HG03159 (cell line): ENCODE results near the gene GABRQ.

Experiments used
- ATAC-seq: cut with Tn5 transposase; IDR thresholded peaks from one replicate; pipeline ENCODE4 v1.9.1; 2021; ENCODE audit warnings: mild to moderate bottlenecking, moderate library complexity; ENCODE audit not compliant: unreplicated experiment

The GABRQ gene

DNA sequence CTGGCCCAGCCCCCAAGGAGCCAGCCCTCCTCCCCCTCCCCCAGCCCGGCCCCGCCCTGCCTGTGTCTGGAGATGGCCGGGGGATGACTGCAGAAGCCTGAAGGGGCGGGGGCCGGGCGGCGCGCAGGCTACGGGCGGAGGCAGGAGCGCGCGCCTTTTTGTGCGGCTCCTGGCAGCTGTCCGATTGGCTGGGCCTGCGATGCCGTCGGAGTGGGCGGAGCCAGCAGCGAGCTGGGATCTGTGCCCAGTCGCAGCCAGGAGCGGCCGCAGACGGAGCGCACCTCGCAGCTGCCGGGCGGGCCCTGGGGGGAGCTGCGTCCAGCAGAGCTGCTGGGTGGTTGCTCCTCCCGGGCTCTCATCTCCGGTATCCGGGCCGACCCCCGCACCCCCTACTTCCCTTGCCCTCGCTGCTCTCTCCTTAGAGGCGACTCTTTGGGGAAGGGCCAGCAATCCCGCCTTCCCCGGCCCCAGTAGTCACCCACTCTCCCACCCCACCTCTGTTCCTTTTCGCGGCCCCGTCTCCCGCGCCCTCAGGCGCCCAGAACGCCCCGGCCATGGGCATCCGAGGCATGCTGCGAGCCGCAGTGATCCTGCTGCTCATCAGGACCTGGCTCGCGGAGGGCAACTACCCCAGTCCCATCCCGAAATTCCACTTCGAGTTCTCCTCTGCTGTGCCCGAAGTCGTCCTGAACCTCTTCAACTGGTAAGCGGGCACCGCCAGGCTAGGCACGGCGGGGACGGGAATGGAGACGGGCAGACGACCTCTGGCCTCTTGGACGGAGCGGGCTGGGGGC lies at the start of gene GABRQ:
Gene GABRQ (plus strand): TSS at position 247 of the 794 bp plus-strand sequence. CDS start 308 bp downstream, at position 555.
- no peak for ATAC-seq

DNA sequence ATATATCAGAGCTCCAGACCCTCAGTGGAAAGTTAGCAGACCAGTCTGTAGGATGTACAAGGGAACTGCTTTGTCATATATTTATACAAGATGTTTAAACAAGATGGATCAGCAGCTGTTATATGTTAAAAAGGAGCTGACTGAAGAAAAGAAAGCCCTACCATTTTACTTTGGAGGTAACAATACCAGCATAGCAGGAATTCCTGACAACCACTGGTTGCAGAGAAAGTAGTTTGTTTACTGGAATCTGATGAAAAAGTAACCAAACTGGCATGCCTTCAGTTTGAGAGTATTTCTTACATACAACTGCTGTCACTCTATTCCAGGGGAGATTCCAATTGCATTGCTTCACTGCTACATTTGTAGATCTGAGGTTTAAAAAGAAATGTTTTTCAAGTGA lies 49.5 kb upstream of the GABRQ start:
- no peak for ATAC-seq

DNA sequence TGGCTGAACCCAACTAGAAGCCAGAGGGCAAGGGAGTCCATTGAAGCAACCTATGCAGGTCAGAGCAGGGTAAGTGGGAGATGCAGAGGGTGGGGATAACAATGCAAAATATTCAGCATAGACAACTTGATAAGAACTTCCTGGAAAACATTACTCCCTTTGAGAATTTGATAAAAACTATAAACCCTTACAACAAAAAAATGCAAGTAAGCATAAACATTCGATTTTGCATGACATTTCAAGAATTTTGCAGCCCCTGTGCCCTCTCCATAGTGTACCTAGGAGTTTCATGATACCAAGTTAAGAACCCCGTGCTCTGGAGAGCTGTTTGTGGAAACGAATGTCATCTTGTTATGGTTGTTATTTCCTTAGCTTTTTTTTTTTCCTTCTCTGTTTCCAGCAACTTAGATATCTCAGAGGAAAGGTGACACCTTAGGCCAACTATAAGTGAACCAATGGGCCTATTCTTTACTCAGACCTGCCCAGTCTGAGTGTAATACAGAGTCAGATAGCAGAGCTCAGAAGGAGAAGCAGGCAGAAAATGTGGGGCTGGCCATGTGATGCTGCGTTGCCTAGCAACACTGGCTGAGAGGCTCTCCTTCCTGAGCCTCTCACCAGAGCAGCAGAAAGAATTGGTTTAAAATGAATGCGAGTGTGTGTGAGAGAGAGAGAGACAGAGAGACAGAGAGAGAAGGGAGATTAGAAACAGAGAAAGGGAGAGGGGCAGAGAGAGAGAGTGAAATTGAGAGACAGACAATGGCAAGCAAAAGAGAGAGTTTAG lies 36.7 kb upstream of the GABRQ start:
- ATAC-seq: peak; percentile 60

DNA sequence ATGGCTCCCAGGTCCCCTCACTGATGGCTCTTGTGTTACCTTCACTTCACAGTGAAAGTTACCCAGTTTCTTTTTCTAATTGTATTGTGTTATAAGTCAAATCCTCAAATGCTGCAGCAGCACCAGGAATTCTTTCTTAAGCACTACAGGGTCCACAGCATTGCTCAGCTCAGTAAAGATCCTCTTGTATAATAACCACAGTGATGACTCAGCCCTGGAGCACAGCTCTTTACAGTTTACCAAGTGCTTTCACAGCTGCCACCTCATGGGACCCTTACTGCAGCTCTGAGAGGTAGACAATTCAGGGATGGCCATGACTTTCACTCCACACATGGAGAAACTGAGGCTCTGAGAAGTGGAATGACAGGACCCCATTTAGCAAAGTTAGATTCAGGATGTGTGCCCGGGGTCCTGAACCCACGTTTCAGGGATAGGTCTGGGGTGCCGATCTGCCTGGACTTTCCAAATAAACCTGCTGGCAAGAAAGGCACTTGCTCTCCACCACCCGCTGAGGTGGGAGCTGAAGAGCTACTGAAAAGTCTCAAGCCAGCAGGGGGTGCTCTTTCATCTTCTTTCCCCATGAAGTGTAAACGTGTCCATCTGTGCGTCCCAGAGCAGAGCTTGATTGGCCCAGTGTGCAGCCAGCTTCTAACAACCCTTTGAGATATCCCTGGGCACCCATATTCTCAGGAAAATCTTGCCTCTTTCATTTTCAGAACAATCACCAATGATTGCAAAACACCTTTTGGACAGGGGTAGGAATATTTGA lies 35.7 kb upstream of the GABRQ start:
- no peak for ATAC-seq

DNA sequence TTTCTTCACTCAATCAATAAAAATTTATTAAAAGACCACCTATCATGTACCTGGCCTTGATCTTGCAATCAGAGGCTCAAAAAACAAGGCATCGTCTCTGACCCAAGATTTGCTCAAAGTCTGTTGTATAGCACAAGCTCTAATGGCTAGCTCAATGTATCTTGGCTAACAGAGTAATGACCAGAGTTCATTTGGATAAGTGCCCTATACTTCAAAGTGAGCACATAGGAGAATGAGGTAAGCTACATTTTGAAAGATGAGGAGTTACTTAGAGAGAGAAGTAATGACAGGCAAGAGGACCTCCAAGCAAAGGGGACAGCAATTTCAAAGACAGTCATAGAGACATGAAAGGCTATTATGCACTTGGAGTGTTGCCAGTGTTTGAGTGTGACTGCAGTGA lies 22.9 kb upstream of the GABRQ start:
- no peak for ATAC-seq

DNA sequence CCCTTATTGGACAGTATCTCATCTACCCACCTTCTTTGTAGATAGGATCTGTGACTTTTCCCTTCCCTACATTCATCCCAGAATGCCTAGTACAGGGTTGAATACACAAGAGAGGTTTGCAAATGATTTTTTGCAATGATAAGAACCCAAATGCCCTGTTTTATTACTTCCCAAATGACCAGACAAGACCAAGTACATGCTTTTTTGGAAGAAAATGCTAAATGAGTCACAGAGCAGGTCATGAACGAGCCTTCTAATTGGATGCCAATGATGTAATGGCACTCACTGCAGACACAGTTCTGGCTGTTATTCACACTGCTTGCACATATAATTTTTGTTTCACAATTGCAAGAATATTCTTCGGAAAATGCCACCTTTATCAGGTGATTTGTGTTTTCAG lies 17.8 kb upstream of the GABRQ start:
- no peak for ATAC-seq

DNA sequence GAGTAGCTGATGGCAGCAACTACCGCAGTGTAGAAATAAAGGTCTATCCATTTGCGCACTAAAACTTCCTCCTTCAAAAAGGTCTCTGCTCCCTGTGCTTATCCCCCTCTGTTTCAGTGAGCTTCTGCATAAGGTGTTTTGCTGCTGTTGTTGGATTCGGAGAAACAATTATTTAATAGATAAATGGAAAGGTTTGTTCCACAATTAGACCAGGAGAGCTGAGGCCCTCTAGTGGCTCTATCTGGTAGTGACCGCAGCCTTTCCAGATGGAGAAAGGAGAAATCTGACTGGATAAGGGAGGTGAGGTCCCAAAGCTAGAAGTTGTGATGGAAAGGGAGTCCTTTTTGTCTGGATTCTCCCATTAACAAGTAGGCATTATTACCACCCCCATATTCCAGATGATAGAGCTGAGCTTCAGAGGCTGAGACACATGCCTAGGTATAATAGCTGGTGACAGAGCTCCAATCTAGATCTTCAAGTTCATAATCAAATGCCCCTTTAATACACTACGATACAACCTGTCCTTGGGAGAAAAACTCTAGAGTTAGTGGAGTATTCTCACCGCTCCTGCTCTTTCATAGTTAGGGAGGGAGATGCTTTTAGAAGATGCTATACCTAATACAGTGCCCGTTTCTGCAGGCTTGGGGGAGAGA lies 5.1 kb upstream of the GABRQ start:
- peak; percentile 60 for ATAC-seq

DNA sequence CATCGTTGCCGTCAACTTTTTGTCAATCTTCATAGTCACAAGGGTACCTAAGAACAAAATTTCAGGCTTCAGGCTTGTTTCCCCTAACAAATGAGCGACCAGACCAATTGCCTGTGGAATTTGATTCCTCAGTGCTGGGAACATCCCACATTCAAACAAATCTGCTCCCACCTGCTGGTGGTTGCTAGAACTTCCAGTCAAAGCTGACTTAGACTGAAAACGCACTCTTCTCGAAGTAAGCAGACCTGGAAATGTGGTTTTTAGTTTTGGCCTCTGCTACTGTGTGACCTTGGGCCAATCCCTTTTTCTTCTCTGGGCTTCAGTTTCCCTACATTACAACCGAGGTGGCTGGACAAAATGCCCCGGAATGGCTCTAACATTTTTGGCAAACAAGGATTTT lies 1.8 kb upstream of the GABRQ start:
- ATAC-seq: peak; percentile 56

DNA sequence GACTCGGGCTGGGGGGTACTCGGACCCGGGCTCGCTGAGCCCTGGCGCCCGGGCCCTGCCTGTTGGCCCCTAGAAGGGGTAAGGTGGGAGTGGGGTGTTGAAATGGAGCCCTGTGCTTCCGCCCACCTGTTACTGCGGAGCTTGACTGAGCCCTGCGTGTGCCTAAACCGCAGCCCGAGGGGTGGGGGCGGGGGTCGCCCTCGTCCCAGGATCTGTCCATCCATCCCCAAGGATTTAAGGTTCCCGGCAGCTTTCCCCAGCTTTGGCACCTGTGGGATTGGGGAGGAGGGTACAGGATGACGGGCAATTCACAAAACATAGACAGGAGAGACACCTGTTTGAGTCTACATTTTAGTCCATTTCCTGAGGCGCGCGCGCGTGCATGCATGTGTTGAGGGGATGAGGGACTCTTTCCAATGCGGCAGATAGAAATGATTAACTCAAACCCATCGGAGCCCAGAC lies 779 bp downstream of the GABRQ start:
- no peak for ATAC-seq

DNA sequence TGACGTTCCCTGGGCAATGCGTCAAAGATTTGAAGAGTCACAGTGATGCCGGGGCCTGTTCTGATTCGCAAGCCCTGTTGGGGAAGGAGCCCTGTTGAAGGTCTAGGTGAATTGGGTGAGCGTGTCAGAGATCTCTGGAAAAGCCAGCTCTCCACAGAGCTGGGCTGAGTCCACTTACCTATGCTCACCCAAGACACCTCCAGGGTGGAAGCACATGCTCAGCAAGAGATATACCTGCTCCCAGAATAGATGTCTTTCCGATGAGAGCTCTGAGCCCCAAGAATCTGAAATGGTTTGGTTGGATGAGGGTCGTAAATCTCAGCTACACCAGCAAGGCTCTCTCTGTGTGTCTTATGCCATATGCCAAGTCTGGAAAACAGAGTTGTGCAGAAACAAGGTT lies 1.7 kb downstream of the GABRQ start:
- ATAC-seq: no peak

DNA sequence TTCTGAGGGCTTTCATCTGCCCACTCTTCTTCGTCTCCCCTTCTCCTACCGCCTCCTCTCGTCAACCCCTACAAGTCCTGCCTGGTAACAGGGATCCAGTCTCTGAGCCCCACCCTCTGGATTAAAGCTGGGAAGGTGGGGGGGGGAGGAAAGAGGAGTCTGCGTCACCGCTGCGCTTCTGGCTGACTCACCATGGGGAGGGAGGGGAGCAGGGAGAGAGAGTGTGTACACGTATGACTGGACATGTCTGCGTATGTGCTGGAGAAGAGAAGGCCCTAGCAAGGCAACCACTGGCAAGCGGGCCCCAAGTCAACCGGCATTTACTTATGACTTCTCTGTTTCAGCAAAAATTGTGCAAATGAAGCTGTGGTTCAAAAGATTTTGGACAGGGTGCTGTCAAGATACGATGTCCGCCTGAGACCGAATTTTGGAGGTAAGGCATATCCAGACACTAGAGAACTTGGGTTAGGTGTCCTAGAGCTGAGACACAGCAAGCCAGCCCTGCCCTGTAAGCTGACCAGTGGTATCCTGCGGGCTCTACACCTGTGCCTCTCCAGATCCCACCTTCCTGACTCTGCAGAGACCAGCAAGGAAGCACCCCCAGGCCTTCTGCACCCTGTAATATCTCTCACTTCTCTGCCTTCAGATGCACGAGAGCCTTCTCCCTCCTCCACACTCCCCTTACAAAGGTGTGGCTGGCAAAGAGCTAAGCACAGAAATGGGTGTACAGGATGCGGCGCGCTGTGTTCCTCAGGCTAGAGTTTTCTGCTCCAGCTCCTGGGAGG lies 2.5 kb downstream of the GABRQ start:
- no peak for ATAC-seq

DNA sequence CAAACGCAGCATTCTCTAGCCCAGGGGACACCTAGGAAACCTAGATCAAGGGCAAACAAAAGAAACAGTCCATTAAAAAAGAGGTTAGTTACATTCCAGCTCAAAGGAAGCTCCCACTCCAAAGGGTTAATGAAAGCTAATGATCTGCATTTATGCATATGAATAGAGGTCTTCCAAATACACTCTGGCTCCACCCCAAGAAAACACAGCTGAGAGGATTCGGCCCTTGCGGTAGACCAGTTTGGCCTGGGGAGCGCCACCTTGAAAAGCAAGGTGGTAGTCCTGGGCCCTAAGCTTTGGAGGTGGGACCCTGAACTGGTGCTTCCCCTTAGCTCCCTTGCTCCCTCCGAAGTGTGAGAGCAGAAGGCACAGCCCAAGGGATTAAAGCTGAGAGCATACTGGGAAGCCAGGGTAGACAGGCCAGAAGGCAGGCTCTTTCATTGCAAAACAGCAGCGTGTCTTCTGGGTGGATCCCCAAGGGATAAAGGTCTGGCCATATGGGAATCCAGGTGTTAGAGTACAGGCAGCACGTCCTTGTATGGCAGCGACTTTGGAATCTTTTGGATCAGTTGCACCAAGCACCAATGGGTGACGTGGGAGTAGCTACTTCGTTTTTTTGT lies 3.7 kb downstream of the GABRQ start:
- ATAC-seq: no peak

DNA sequence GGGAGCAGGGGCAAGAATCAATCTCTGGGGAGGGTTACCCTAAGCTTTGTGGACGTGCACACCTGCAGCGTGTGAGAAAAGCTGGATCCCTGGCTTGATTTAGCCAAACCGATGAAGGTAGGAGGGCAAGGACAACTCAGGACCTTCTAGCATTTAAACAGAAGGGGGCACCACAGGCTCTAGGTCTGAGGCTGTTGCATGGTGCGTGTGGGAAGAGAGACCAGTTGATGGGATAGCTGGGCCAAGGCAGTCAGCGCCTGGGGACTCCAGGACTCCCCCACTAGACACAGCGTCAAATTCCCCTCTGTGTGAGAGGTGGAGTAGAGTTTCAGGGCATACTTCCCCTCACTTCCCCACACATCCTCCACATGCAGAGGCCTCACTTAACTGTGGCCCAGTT lies 4.3 kb downstream of the GABRQ start:
- no peak for ATAC-seq

DNA sequence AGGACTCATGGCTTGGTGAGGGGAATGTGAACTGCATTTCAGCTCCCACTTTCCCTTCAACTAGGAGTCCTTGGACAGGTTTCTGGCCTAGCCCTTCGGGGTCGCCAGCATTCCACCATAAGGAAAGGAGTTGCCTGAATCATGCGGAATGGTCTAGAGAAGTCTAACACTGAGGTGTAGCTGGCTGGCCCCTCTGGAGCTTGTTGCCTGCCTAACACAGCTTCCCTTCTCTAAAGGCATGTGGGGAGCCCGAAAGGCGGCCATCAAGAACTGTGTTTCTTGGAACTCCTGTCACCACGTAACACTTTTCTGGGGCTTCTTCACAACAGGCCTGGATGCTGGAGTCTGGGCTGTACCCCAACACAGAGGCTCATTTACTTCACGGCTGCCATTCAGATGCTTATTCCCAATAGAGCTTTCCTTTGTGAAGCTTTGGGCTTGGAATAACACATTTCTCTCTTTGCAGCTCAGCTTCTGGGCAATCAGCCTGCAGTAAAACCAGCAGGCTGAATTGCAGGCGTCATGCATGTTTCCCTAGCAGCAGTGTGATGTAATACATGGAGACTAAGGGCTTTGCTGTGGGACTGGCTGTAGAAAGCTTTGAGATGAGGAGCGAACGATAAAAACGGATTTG lies 5.4 kb downstream of the GABRQ start:
- no peak for ATAC-seq

DNA sequence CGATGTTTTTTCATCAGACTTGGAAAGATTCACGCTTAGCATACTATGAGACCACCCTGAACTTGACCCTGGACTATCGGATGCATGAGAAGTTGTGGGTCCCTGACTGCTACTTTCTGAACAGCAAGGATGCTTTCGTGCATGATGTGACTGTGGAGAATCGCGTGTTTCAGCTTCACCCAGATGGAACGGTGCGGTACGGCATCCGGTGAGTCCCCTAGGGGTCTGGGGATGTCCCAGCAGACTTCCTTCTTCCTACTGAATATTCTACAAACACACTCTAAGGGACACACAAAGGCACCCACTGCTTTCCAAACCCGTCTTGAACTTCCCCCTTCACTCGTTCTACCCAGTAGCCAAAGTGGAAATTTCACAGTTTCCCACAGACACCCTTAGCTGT lies 9.3 kb downstream of the GABRQ start:
- no peak for ATAC-seq

DNA sequence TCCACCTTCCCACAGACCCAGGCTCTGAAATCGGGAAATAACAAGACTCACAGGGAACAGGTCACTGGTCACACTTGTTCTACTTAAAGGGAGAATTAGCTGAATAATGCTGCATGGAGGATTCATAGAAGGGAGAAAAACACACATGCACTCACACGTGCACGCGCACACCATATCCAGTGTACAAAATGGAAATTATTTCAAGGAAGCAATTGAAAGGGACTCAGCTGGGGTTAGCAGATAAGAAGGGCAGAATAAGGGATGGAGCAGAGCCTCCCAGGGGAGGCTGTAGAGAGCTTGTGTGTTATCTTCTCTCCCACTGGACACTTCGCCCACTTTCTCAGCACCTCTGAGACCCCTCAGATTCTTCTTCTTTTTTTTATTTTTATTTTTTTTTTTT lies 10.3 kb downstream of the GABRQ start:
- ATAC-seq: no peak

DNA sequence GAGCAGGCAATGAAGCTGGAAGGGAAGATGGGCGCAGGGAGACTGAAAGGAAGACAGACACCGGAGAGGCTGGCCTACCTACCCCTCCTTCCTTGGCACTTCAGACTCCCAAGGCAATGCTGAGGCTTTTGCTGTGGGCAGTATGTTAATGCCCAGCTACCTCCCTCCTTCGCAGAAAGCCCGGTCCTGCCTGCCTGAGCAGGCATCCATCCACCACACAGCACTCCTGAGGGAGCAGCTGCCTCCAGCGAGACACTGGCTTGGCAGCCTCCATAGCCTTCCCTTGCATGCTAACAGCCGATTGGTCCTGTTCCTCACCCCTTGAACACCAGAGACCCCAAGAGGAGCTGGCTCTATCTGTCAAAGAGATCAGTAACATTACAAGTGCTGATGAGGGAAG lies 14.4 kb downstream of the GABRQ start:
- ATAC-seq: no peak

DNA sequence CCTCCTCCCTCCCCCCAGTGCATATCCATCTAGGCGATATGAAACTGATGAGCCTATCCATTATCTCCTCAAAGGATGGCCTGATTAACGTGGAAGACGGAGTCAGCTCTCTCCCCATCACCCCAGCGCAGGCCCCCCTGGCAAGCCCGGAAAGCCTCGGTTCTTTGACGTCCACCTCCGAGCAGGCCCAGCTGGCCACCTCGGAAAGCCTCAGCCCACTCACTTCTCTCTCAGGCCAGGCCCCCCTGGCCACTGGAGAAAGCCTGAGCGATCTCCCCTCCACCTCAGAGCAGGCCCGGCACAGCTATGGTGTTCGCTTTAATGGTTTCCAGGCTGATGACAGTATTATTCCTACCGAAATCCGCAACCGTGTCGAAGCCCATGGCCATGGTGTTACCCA lies 14.8 kb downstream of the GABRQ start:
- ATAC-seq: no peak

DNA sequence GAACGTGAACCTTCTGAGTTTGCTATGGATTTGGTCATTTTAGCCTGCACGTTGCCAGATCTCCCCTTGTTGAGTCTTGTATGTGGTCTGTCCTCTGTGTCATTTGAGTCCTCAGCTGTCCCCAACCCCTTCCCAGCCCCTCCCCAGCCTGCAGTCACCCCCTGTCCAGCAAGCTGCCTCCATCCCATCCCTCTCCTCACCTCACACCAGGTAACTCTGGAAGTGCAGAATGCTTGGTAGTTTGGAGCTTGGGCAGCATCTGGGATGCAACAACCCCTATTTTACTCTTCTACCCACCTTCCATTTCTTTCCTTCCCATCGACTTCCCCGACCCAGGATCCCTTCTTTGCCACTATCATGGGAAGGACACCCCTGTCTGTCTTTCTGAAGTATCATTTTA lies 18.4 kb downstream of the GABRQ start:
- no peak for ATAC-seq
